ENCODE measurements around the gene ARHGAP4.

DNA sequence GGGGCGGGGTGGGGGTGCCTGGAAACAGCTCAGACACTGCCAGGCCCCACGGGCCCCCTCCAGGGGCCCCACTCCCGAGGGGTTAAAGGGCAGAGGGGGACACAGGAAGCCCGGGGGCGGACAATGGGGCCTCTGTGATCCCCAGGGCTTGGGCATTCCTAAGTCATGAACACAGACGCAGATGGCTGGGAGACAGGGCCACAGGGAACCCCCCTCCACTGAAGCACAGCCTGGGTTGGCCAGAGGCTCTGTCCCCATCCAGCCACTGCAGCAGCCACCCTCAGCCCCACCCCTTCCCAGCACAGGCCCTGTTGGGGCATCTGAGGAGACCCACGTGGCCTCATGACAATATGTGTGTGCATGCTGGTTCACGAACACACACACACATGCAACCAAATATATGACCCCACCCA lies 44.0 kb downstream of the ARHGAP4 start:
- TF ChIP-seq CTCF (IDR thresholded peaks at IDR 0.05 in 4 of 5, conservative IDR thresholded peaks at IDR 0.05 in 1 of 5) (no peak), POLR2A (IDR thresholded peaks at IDR 0.05) (no peak)
